ENCODE data around the gene VSIR.

The VSIR gene

GRCh38 chr10:71782221-71782916 is 9.0 kb upstream of the VSIR start:
- no peak for DNase-seq

GRCh38 chr10:71780719-71781118 is 7.4 kb upstream of the VSIR start:
- no peak for DNase-seq

GRCh38 chr10:71780156-71780555 is 6.8 kb upstream of the VSIR start:
- DNase-seq, result no peak

- DNase-seq, result no peak
Measured at GRCh38 chr10:71779641-71780040, 6.3 kb upstream of the VSIR start.

- DNase-seq, result no peak
Measured at GRCh38 chr10:71778071-71778825, 4.9 kb upstream of the VSIR start.

GRCh38 chr10:71777213-71777985 is 4.1 kb upstream of the VSIR start:
- no peak for DNase-seq

GRCh38 chr10:71776481-71776925 is 3.2 kb upstream of the VSIR start:
- no peak for DNase-seq

- no peak for DNase-seq
Measured at GRCh38 chr10:71774916-71775702, 1.8 kb upstream of the VSIR start.

GRCh38 chr10:71772832-71773220 is 494 bp downstream of the VSIR start:
- no peak for DNase-seq

GRCh38 chr10:71771821-71772617 is 1.3 kb downstream of the VSIR start:
- no peak for DNase-seq

GRCh38 chr10:71771204-71771603 is 2.1 kb downstream of the VSIR start:
- DNase-seq, result no peak

GRCh38 chr10:71770789-71771188 is 2.5 kb downstream of the VSIR start:
- DNase-seq, result no peak

GRCh38 chr10:71770255-71770654 is 3.1 kb downstream of the VSIR start:
- DNase-seq, result no peak

- no peak for DNase-seq
Measured at GRCh38 chr10:71769279-71769823, 4.0 kb downstream of the VSIR start.

- DNase-seq, result no peak
Measured at GRCh38 chr10:71767420-71768035, 5.8 kb downstream of the VSIR start.

GRCh38 chr10:71766717-71767419 is 6.5 kb downstream of the VSIR start:
- no peak for DNase-seq

GRCh38 chr10:71765906-71766716 is 7.2 kb downstream of the VSIR start:
- no peak for DNase-seq

GRCh38 chr10:71765176-71765904 is 8.0 kb downstream of the VSIR start:
- DNase-seq, result no peak

Measured in NCI-H1930 (cell line).